Kidney (tissue), 14 donors: ENCODE results near the gene MYOG. TPM values are rescaled to one million over a fixed set of nuclear protein-coding genes. Genes with fewer than 3 reads are reported as not detected.

ENCODE experiments used
- DNase-seq, 5 donors: peaks; one replicate each; pipeline ENCODE4 v3.0.0-alpha.2; 2013 to 2020
- FAIRE-seq: peaks from 2 replicates; lab custom pipeline; 2012; peaks lifted over from hg19 to GRCh38; lab: Jason Lieb, UNC
- H3K27ac ChIP-seq, 2 donors: one replicate each; pipeline ENCODE4 v1.7.0; 2013; ENCODE audit warnings: low read depth in 2 of 2, low read length in 2 of 2, inconsistent platforms in 1 of 2
- H3K27me3 ChIP-seq: one replicate; pipeline ENCODE4 v1.7.1; 2013; ENCODE audit warnings: low read length, inconsistent platforms; ENCODE audit not compliant: control insufficient read depth, insufficient read depth
- H3K36me3 ChIP-seq, 3 donors: one replicate each; pipeline versions ENCODE4 v1.7.0 to v1.7.1; 2013; ENCODE audit warnings: low read length in 3 of 3, control low read depth in 1 of 3, inconsistent platforms in 1 of 3; ENCODE audit not compliant: insufficient read depth in 3 of 3, control insufficient read depth in 2 of 3
- H3K4me1 ChIP-seq, 3 donors: one replicate each; pipeline versions ENCODE4 v1.7.0 to v1.7.1; 2013; ENCODE audit warnings: low read length in 3 of 3, inconsistent platforms in 1 of 3, low read depth in 1 of 3; ENCODE audit not compliant: control insufficient read depth in 2 of 3, insufficient read depth in 2 of 3
- H3K4me3 ChIP-seq, 3 donors: one replicate each; pipeline versions ENCODE4 v1.7.0 to v1.8.1; 2013; ENCODE audit warnings: low read length in 3 of 3, control low read depth in 1 of 3, inconsistent platforms in 1 of 3
- H3K9ac ChIP-seq, 3 donors: one replicate each; pipeline versions ENCODE4 v1.7.0 to v1.7.1; 2013; ENCODE audit warnings: low read length in 3 of 3, control low read depth in 1 of 3, inconsistent platforms in 1 of 3
- H3K9me3 ChIP-seq, 3 donors: one replicate each; pipeline versions ENCODE4 v1.7.0 to v1.7.1; 2013; ENCODE audit warnings: low read length in 3 of 3, control low read depth in 1 of 3, inconsistent platforms in 1 of 3; ENCODE audit not compliant: control insufficient read depth in 2 of 3, insufficient read depth in 1 of 3
- CTCF ChIP-seq: IDR thresholded peaks from 3 replicates; pipeline ENCODE4 v1.5.1; 2012; ENCODE audit warnings: mild to moderate bottlenecking, moderate library complexity, borderline replicate concordance; ENCODE audit not compliant: insufficient read depth; ENCODE audit errors: extremely low read depth
- intact Hi-C: fragments of 100-400 bp; cut with DNase I; formaldehyde crosslinking; loops from one replicate; pipeline ENCODE4 v1.11.1; 2022
- polyA plus RNA-seq: library from polyadenylated mRNA; stranded (reverse); fragments of 350-450 nt; fragmentation: Illumina TruSeq; extraction: RNeasy Lipid Tissue Mini Kit (QIAGEN cat#74804); gene quantifications from one replicate; pipeline ENCODE4 v1.2.3, GENCODE V29; 2014; ENCODE audit warnings: low read depth, low replicate concordance; ENCODE audit not compliant: insufficient read depth
- total RNA-seq: library from RNA; stranded (reverse); fragmentation: NEBNext Ultra II Directional; extraction: Animal tissue kit (Norgen Biotek cat#: 25700); gene quantifications from one replicate; pipeline ENCODE4 v1.2.1, GENCODE V29; 2021
- donor health status: control.
- donor health status: control.
- donor health status: control.
- donor health status: control.
- donor health status: control.
- donor health status: DM: yes; HTN: yes; CAD: no.
- donor health status: Normal renal cell carcinoma (clear cell type).

The MYOG gene
- total and polyA plus RNA-seq, 2 donors from 2014 or later, result not detected

GRCh38 chr1:203126151-203126865 is 40.5 kb upstream of the MYOG start:
- no peak for FAIRE-seq

GRCh38 chr1:203124546-203125317 is 38.9 kb upstream of the MYOG start:
- no peak for TF ChIP-seq CTCF
- intact Hi-C loops, result no loop called here
- Histone ChIP-seq H3K36me3 (no peaks in the 10 kb centered on the region), H3K4me1 (peaks cover 3 to 23% (median 14%) of the 10 kb centered on the region in 3 donors), H3K9me3 (no peaks in the 10 kb centered on the region), H3K27me3 (no peaks in the 10 kb centered on the region), H3K27ac (no peak overlapping the region), H3K9ac (no peak overlapping the region), H3K4me3 (no peak overlapping the region)
- FAIRE-seq (no peak), DNase-seq (peak in 1 of 5 donors; percentile 5)

More at GRCh38 chr1:203126151-203126865, 40.5 kb upstream of the MYOG start:
- intact Hi-C loops, result no loop called here
- peak; percentile 40 for TF ChIP-seq CTCF
- H3K36me3 ChIP-seq, result no peaks in the 10 kb centered on the region
- no peaks in the 10 kb centered on the region for H3K9me3 ChIP-seq
- DNase-seq, result peak in 3 of 5 donors; percentile 18 to 73 (median 53)
- H3K27ac ChIP-seq, result no peak overlapping the region
- H3K27me3 ChIP-seq, result no peaks in the 10 kb centered on the region
- no peak overlapping the region for H3K4me3 ChIP-seq
- H3K9ac ChIP-seq, result no peak overlapping the region
- peaks cover 3 to 26% (median 14%) of the 10 kb centered on the region in 3 donors for H3K4me1 ChIP-seq

GRCh38 chr1:203124011-203124410 is 38.2 kb upstream of the MYOG start:
- TF ChIP-seq CTCF, result no peak
- Histone ChIP-seq H3K4me1 (peaks cover 3 to 22% (median 14%) of the 10 kb centered on the region in 3 donors), H3K9ac (no peak overlapping the region), H3K27me3 (no peaks in the 10 kb centered on the region), H3K36me3 (no peaks in the 10 kb centered on the region), H3K9me3 (no peaks in the 10 kb centered on the region), H3K27ac (no peak overlapping the region), H3K4me3 (no peak overlapping the region)
- DNase-seq (peak in 1 of 5 donors; percentile 3), FAIRE-seq (no peak)
- intact Hi-C loops, result no loop called here
